Measurements from ENCODE around the gene CLSTN1. TPM values are rescaled to one million over a fixed set of nuclear protein-coding genes. Genes with fewer than 3 reads are reported as not detected.

CLSTN1 gene
- total RNA-seq, 1 experiment from 2014 or later, result 143 TPM

- POLR2A ChIA-PET, result no interaction called here
- H3K4me3 ChIP-seq (ENCODE audit: low read depth in 2 of 2, low read length in 2 of 2), result no peak overlapping the region
- in situ Hi-C loops (cut with HindIII; ENCODE audit: low pct_unique_long_range_greater_than_20kb, low sequenced_read_pairs) (no loop called here), intact Hi-C loops (cut with micrococcal nuclease; ENCODE audit: unreplicated experiment) (no loop called here)
- ATAC-seq (peak; percentile 26; the same call in 1 of the 2 replicates), DNase-seq (ENCODE audit: low read depth, low spot score) (no peak)
- H3K9me3 ChIP-seq (ENCODE audit: control insufficient read depth, insufficient read depth, low read depth, low read length), result no peaks in the 10 kb centered on the region
- no peak for TF ChIP-seq CTCF (IDR thresholded peaks at IDR 0.05)
- no peak for TF ChIP-seq TCF7L2 (IDR thresholded peaks at IDR 0.05; ENCODE audit: low read depth, low read length)
- no peak for TF ChIP-seq SIN3A (IDR thresholded peaks at IDR 0.05; ENCODE audit: borderline replicate concordance, insufficient read depth, low read depth, low read length)
- no peak for TF ChIP-seq REST (IDR thresholded peaks at IDR 0.05; ENCODE audit: insufficient read depth in 1 of 2, low read depth in 2 of 2, low read length in 1 of 2)
- TF ChIP-seq POLR2AphosphoS5 (IDR thresholded peaks at IDR 0.05; ENCODE audit: low read depth, low read length), result no peak
- H3K27me3 ChIP-seq (ENCODE audit: control insufficient read depth, insufficient read depth, low read length), result no peaks in the 10 kb centered on the region
- H3K36me3 ChIP-seq (ENCODE audit: control insufficient read depth, insufficient read depth, low read length), result no peaks in the 10 kb centered on the region
- peaks cover 16% of the 10 kb centered on the region for H3K4me1 ChIP-seq (ENCODE audit: control insufficient read depth, insufficient read depth, low read length)
- BruUV-seq (replicated peaks), result no TSS peak
- no peak overlapping the region for H3K27ac ChIP-seq (ENCODE audit: low read length)
- CTCF ChIA-PET, result interaction anchor here (0.5 to 1.1 kb wide), 5 partner anchors 16 to 428 kb away, joined by 3 read pairs; no protein-coding TSS in a partner anchor
These were observed 19.8 kb upstream of the CLSTN1 start for GRCh38 chr1:9843576-9843945.

GRCh38 chr1:9842781-9843575 lies 19.2 kb upstream of the CLSTN1 start:
- ChIA-PET CTCF (interaction anchor here (0.5 to 1.1 kb wide), 5 partner anchors 15 to 427 kb away, joined by 3 read pairs; no protein-coding TSS in a partner anchor), POLR2A (interaction anchor here (0.6 kb wide), 1 partner anchor 192 kb away, joined by 4 read pairs; no protein-coding TSS in a partner anchor)
- no peak for DNase-seq (ENCODE audit: low read depth, low spot score)

More at GRCh38 chr1:9842781-9843575, 19.2 kb upstream of the CLSTN1 start:
- BruUV-seq (replicated peaks), result no TSS peak
- H3K4me3 ChIP-seq (ENCODE audit: low read depth in 2 of 2, low read length in 2 of 2), result no peak overlapping the region
- H3K36me3 ChIP-seq (ENCODE audit: control insufficient read depth, insufficient read depth, low read length), result no peaks in the 10 kb centered on the region
- peak; percentile 29 for ATAC-seq
- H3K27me3 ChIP-seq (ENCODE audit: control insufficient read depth, insufficient read depth, low read length), result no peaks in the 10 kb centered on the region
- no peak overlapping the region for H3K27ac ChIP-seq (ENCODE audit: low read length)
- TF ChIP-seq CTCF (IDR thresholded peaks at IDR 0.05), result no peak
- no peak for TF ChIP-seq REST (IDR thresholded peaks at IDR 0.05; ENCODE audit: insufficient read depth in 1 of 2, low read depth in 2 of 2, low read length in 1 of 2)
- no peak for TF ChIP-seq POLR2AphosphoS5 (IDR thresholded peaks at IDR 0.05; ENCODE audit: low read depth, low read length)
- TF ChIP-seq SIN3A (IDR thresholded peaks at IDR 0.05; ENCODE audit: borderline replicate concordance, insufficient read depth, low read depth, low read length), result no peak
- TF ChIP-seq TCF7L2 (IDR thresholded peaks at IDR 0.05; ENCODE audit: low read depth, low read length), result no peak
- intact Hi-C loops (cut with micrococcal nuclease; ENCODE audit: unreplicated experiment), result no loop called here
- no peaks in the 10 kb centered on the region for H3K9me3 ChIP-seq (ENCODE audit: control insufficient read depth, insufficient read depth, low read depth, low read length)
- H3K4me1 ChIP-seq (ENCODE audit: control insufficient read depth, insufficient read depth, low read length), result peaks cover 16% of the 10 kb centered on the region
- in situ Hi-C loops (cut with HindIII; ENCODE audit: low pct_unique_long_range_greater_than_20kb, low sequenced_read_pairs), result no loop called here
